ENCODE measurements around the gene OR52A5. TPM values are rescaled to one million over a fixed set of nuclear protein-coding genes. Genes with fewer than 3 reads are reported as not detected.
"Not testable (repeated sequence)": the region's sequence is repeated elsewhere in the genome, so short reads cannot be mapped to it uniquely, and the experiment has no call there.

The OR52A5 gene
- total RNA-seq, result not detected
- polyA plus RNA-seq, result not detected
- long read RNA-seq, donor 1, result 0 reads
- long read RNA-seq, donor 2, result 0 reads

DNA sequence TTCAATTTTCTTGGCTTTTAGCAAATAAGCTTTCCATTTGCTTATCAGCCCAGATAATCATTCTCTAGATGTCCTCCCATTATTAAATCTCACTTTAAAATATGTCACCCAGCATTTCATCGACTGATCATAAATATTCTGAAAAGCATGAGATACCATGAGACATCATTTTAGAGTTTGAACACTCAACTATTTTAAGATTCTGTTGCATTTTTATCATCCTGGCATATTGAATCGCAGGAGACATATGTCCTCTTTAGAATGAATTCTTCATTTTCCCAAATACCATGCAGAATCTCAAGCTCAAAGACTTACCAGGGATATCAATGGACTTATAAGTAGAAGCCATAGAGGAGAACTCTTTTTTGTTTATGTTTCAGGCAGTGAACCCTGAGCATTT lies at the start of gene OR52A5:
Gene OR52A5 (minus strand): TSS at position 361 of the 400 bp plus-strand sequence. CDS start 5,714 bp downstream, outside the sequence.
- ATAC-seq (ENCODE audit: low FRiP score) (no peak), DNase-seq (no peak)
- intact Hi-C loops (cut with DNase I), result no loop called here
- Histone ChIP-seq H3K27me3 (ENCODE audit: control insufficient read depth in 1 of 2, insufficient read depth in 2 of 2, low read length in 1 of 2) (no peaks in the 10 kb centered on the region), H3K4me1 (ENCODE audit: control insufficient read depth in 1 of 2, insufficient read depth in 2 of 2, low read length in 2 of 2) (no peaks in the 10 kb centered on the region), H3K4me3 (ENCODE audit: low read length in 2 of 2) (no peak within 1 kb of the TSS), H3K9me3 (ENCODE audit: control insufficient read depth, low read length) (no peaks in the 10 kb centered on the region), H3K27ac (ENCODE audit: low read depth in 1 of 2, low read length in 2 of 2) (no peak within 1 kb of the TSS), H3K36me3 (ENCODE audit: control insufficient read depth in 1 of 2, insufficient read depth in 2 of 2, low read length in 1 of 2) (no peaks in the 10 kb centered on the region)
- 81 to 85% methylated on average over 2 of the region's 2 CpGs for WGBS, 2 donors

DNA sequence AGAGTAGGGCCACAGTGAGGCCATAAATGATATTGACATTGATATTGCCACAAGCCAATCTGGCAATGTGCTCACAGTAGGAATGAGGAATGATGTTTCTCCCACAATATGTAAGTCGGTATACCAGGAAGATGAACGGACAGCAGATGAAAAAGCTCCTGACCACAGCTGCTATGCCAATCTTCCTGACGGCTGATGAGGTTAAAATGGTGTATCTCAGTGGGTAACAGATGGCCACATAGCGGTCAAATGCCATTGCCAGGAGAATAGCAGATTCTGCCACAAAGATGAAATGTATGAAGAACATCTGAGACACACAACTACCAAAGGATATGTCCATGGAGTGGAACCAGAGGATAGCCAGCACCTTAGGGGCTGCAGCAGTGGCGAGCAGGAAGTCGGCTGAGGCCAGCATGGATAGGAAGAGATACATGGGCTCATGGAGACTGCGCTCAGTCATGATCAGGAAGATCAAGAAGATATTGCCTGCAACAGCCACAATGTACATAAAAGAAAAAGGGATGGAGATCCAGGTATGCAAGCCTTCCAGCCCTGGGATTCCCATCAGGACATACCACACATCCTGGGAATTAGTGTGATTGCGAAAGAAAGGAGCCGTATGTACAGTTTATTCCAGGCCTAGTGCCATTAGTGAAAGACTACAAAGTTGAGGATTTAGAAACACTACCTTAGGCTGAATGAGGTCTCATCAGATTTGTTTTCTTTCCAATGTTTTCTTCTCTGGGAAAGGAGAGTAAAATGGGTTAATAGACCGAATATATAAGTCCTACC lies 40.1 kb upstream of the OR52A5 start:
- no peak for ATAC-seq (ENCODE audit: low FRiP score)
- Histone ChIP-seq H3K4me3 (ENCODE audit: low read length in 2 of 2) (no peak overlapping the region), H3K27me3 (ENCODE audit: control insufficient read depth in 1 of 2, insufficient read depth in 2 of 2, low read length in 1 of 2) (no peaks in the 10 kb centered on the region), H3K36me3 (ENCODE audit: control insufficient read depth in 1 of 2, insufficient read depth in 2 of 2, low read length in 1 of 2) (no peaks in the 10 kb centered on the region), H3K4me1 (ENCODE audit: control insufficient read depth in 1 of 2, insufficient read depth in 2 of 2, low read length in 2 of 2) (no peaks in the 10 kb centered on the region), H3K9me3 (ENCODE audit: control insufficient read depth, low read length) (no peaks in the 10 kb centered on the region), H3K27ac (ENCODE audit: low read depth in 1 of 2, low read length in 2 of 2) (no peak overlapping the region)
- intact Hi-C loops (cut with DNase I), result no loop called here
- 83 to 88% methylated on average over 10 of the region's 10 CpGs for WGBS, 2 donors
- DNase-seq, result no peak

DNA sequence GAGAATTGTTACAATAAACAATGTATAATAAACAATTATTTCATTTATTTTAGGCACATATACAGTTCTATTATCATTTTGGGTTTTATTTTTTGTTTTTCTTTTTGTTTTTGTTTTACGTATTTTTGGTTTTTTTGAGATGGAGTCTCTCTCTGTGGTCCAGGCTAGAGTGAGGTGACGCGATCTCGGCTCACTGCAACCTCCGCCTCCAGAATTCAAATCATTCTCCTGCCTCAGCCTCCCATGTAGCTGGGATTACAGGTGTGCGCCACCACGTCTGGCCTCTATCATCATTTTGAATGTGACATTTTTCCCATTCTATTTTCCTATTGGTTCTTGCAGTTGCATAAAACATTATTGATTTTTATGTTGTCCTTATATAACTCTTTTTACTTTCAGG lies 36.8 kb upstream of the OR52A5 start:
- Histone ChIP-seq H3K36me3 (ENCODE audit: control insufficient read depth in 1 of 2, insufficient read depth in 2 of 2, low read length in 1 of 2) (no peaks in the 10 kb centered on the region), H3K27ac (ENCODE audit: low read depth in 1 of 2, low read length in 2 of 2) (no peak overlapping the region), H3K4me3 (ENCODE audit: low read length in 2 of 2) (no peak overlapping the region), H3K27me3 (ENCODE audit: control insufficient read depth in 1 of 2, insufficient read depth in 2 of 2, low read length in 1 of 2) (no peaks in the 10 kb centered on the region), H3K4me1 (ENCODE audit: control insufficient read depth in 1 of 2, insufficient read depth in 2 of 2, low read length in 2 of 2) (no peaks in the 10 kb centered on the region), H3K9me3 (ENCODE audit: control insufficient read depth, low read length) (no peaks in the 10 kb centered on the region)
- WGBS, 2 donors, result 88 to 91% methylated on average over 7 of the region's 7 CpGs
- DNase-seq, result no peak
- no peak for ATAC-seq (ENCODE audit: low FRiP score)
- intact Hi-C loops (cut with DNase I), result no loop called here

DNA sequence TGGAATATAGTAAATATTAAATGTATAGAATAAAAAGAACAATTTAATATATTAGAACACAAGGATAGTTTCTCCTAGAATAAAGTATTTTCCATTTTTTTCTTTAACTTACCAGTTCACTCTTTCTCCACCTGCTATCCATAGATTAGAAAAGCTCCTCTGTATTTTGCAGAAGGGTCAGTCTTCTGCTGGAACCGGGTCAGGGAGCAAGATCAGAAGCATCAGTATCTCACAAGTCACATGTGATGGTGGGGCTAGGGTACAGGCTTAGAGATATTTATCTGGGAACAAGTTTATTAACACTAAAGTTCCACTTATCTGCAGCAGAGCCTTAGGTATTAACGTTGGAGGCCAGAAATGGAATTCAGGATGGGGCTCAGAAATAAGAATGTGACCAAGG lies 33.7 kb upstream of the OR52A5 start:
- Histone ChIP-seq H3K4me3 (ENCODE audit: low read length in 2 of 2) (no peak overlapping the region), H3K9me3 (ENCODE audit: control insufficient read depth, low read length) (no peaks in the 10 kb centered on the region), H3K27me3 (ENCODE audit: control insufficient read depth in 1 of 2, insufficient read depth in 2 of 2, low read length in 1 of 2) (no peaks in the 10 kb centered on the region), H3K4me1 (ENCODE audit: control insufficient read depth in 1 of 2, insufficient read depth in 2 of 2, low read length in 2 of 2) (no peaks in the 10 kb centered on the region), H3K36me3 (ENCODE audit: control insufficient read depth in 1 of 2, insufficient read depth in 2 of 2, low read length in 1 of 2) (no peaks in the 10 kb centered on the region), H3K27ac (ENCODE audit: low read depth in 1 of 2, low read length in 2 of 2) (no peak overlapping the region)
- WGBS, 2 donors, result 60 to 69% methylated on average over 2 of the region's 2 CpGs
- ATAC-seq (ENCODE audit: low FRiP score) (no peak), DNase-seq (no peak)
- intact Hi-C loops (cut with DNase I), result no loop called here

DNA sequence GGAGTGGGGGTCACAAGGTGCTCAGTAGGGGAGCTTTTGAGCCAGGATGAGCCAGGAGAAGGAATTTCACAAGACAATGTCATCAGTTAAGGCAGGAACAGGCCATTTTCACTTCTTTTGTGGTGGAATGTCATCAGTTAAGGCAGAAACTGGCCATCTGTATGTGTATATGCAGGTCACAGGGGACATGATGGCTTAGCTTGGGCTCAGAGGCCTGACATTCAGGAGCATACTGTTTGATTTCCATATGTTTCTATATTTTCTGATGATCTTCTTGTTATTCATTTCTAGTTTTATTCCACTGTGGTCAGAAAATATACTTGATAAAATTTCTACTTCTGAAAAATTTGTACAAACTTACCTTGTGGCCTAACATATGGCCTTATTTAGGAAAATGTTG lies 27.7 kb upstream of the OR52A5 start:
- H3K4me3 ChIP-seq (ENCODE audit: low read length in 2 of 2); H3K27ac ChIP-seq (ENCODE audit: low read depth in 1 of 2, low read length in 2 of 2); intact Hi-C loops (cut with DNase I); DNase-seq; H3K9me3 ChIP-seq (ENCODE audit: control insufficient read depth, low read length); H3K36me3 ChIP-seq (ENCODE audit: control insufficient read depth in 1 of 2, insufficient read depth in 2 of 2, low read length in 1 of 2); H3K27me3 ChIP-seq (ENCODE audit: control insufficient read depth in 1 of 2, insufficient read depth in 2 of 2, low read length in 1 of 2); H3K4me1 ChIP-seq (ENCODE audit: control insufficient read depth in 1 of 2, insufficient read depth in 2 of 2, low read length in 2 of 2); ATAC-seq (ENCODE audit: low FRiP score): not testable (repeated sequence)

DNA sequence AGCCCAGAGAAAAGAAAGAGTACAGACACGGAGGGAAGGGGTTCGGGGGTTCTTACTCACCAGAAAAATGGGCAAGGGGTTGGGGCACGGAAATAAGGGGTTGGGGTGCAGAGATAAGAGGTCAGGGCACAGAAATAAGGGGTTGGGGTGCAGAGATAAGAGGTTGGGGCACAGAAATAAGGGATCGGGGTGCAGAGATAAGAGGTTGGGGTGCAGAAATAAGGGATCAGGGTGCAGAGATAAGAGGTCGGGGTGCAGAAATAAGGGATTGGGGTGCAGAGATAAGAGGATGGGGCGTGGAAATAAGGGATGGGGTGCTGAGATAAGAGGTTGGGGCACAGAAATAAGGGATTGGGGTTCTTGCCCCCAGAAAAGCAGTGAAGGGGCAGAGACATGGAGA lies 26.7 kb upstream of the OR52A5 start:
- WGBS, 2 donors, result 78 to 79% methylated on average over 6 of the region's 6 CpGs
- ATAC-seq (ENCODE audit: low FRiP score); DNase-seq; intact Hi-C loops (cut with DNase I); H3K9me3 ChIP-seq (ENCODE audit: control insufficient read depth, low read length); H3K36me3 ChIP-seq (ENCODE audit: control insufficient read depth in 1 of 2, insufficient read depth in 2 of 2, low read length in 1 of 2); H3K27ac ChIP-seq (ENCODE audit: low read depth in 1 of 2, low read length in 2 of 2); H3K4me3 ChIP-seq (ENCODE audit: low read length in 2 of 2); H3K27me3 ChIP-seq (ENCODE audit: control insufficient read depth in 1 of 2, insufficient read depth in 2 of 2, low read length in 1 of 2); H3K4me1 ChIP-seq (ENCODE audit: control insufficient read depth in 1 of 2, insufficient read depth in 2 of 2, low read length in 2 of 2): not testable (repeated sequence)

DNA sequence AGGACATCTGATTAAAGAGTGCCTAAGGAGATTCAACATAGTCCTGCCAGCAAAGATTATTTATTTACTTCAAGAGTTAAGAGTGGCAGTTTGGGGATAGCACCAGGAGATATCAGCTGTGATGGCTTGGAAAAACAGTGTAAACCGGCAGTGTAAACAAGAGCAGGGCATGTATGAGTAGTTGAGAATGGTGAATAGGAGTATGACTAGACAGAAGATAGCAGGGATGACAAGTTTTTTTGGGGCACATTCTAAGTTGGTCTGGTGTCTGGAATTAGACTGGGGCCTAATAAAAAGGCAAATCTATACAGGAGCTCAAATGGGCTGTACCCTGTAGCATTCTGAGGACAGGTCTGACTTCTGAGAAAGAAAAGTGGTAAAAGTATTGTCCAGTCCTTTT lies 22.9 kb upstream of the OR52A5 start:
- DNase-seq; H3K4me1 ChIP-seq (ENCODE audit: control insufficient read depth in 1 of 2, insufficient read depth in 2 of 2, low read length in 2 of 2); ATAC-seq (ENCODE audit: low FRiP score); H3K36me3 ChIP-seq (ENCODE audit: control insufficient read depth in 1 of 2, insufficient read depth in 2 of 2, low read length in 1 of 2); H3K9me3 ChIP-seq (ENCODE audit: control insufficient read depth, low read length); H3K27me3 ChIP-seq (ENCODE audit: control insufficient read depth in 1 of 2, insufficient read depth in 2 of 2, low read length in 1 of 2); intact Hi-C loops (cut with DNase I); H3K4me3 ChIP-seq (ENCODE audit: low read length in 2 of 2); H3K27ac ChIP-seq (ENCODE audit: low read depth in 1 of 2, low read length in 2 of 2): not testable (repeated sequence)
- WGBS, 2 donors, result no CpG with 5 or more reads among the region's 1 CpG

DNA sequence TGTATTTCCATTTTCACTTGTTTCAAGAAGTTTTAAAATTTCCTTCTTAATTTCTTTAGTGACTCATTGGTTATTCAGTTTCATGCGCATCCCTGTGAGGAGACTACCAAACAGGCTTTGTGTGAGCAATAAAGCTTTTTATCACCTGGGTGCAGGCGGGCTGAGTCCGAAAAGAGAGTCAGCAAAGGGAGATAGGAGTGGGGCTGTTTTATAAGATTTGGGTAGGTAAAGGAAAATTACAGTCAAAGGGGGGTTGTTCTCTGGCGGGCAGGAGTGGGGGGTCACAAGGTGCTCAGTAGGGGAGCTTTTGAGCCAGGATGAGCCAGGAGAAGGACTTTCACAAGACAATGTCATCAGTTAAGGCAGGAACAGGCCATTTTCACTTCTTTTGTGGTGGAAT lies 22.1 kb upstream of the OR52A5 start:
- H3K4me1 ChIP-seq (ENCODE audit: control insufficient read depth in 1 of 2, insufficient read depth in 2 of 2, low read length in 2 of 2); H3K9me3 ChIP-seq (ENCODE audit: control insufficient read depth, low read length); H3K36me3 ChIP-seq (ENCODE audit: control insufficient read depth in 1 of 2, insufficient read depth in 2 of 2, low read length in 1 of 2); H3K27ac ChIP-seq (ENCODE audit: low read depth in 1 of 2, low read length in 2 of 2); H3K4me3 ChIP-seq (ENCODE audit: low read length in 2 of 2); H3K27me3 ChIP-seq (ENCODE audit: control insufficient read depth in 1 of 2, insufficient read depth in 2 of 2, low read length in 1 of 2); ATAC-seq (ENCODE audit: low FRiP score); intact Hi-C loops (cut with DNase I); DNase-seq: not testable (repeated sequence)
- 75 to 78% methylated on average over 4 of the region's 4 CpGs for WGBS, 2 donors

DNA sequence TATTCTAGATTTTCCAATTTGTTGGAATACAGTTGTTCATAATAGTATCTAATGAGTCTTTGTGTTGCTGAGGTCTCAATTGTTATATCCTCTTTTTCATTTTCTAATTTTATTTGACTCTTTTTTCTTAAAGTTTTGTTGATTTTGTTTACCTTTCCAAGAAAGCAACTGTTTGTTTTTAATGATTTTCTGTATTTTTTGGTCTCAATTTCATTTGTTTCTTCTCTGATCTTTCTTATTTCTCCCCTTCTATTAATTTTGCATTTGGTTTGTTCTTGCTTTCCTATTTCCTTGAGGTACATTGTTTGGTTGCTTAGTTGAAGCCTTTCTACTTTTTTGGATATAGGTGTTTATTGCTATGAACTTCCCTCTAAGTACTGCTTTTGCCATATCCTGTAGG lies 21.6 kb upstream of the OR52A5 start:
- Histone ChIP-seq H3K4me3 (ENCODE audit: low read length in 2 of 2) (no peak overlapping the region), H3K36me3 (ENCODE audit: control insufficient read depth in 1 of 2, insufficient read depth in 2 of 2, low read length in 1 of 2) (no peaks in the 10 kb centered on the region), H3K27me3 (ENCODE audit: control insufficient read depth in 1 of 2, insufficient read depth in 2 of 2, low read length in 1 of 2) (no peaks in the 10 kb centered on the region), H3K27ac (ENCODE audit: low read depth in 1 of 2, low read length in 2 of 2) (no peak overlapping the region), H3K4me1 (ENCODE audit: control insufficient read depth in 1 of 2, insufficient read depth in 2 of 2, low read length in 2 of 2) (no peaks in the 10 kb centered on the region), H3K9me3 (ENCODE audit: control insufficient read depth, low read length) (no peaks in the 10 kb centered on the region)
- DNase-seq (no peak), ATAC-seq (ENCODE audit: low FRiP score) (no peak)
- intact Hi-C loops (cut with DNase I), result no loop called here
